Measurements from ENCODE around the gene SLC5A2.
"Not testable (repeated sequence)": the region's sequence is repeated elsewhere in the genome, so short reads cannot be mapped to it uniquely, and the experiment has no call there.

SLC5A2 gene

GRCh38 chr16:31501966-31502348 is 19.0 kb downstream of the SLC5A2 start:
- no peak for DNase-seq

- DNase-seq, result no peak
Observed at GRCh38 chr16:31502981-31503380, 20.1 kb downstream of the SLC5A2 start.

GRCh38 chr16:31503555-31503954 is 20.6 kb downstream of the SLC5A2 start:
- DNase-seq, result not testable (repeated sequence)

GRCh38 chr16:31504159-31504558 is 21.2 kb downstream of the SLC5A2 start:
- DNase-seq, result no peak

- DNase-seq, result no peak
Observed at GRCh38 chr16:31505483-31505882, 22.6 kb downstream of the SLC5A2 start.

- no peak for DNase-seq
Observed at GRCh38 chr16:31507617-31507928, 24.6 kb downstream of the SLC5A2 start.

- DNase-seq, result peak; percentile 95
Observed at GRCh38 chr16:31507929-31508705, 25.2 kb downstream of the SLC5A2 start, which contains the start of gene RUSF1. TSS of gene RUSF1 (minus strand) at chr16:31508391. CDS start at chr16:31508373, 18 bp downstream.

GRCh38 chr16:31508706-31509195 is 25.8 kb downstream of the SLC5A2 start:
- DNase-seq, result no peak

GRCh38 chr16:31513126-31513525 is 30.2 kb downstream of the SLC5A2 start:
- DNase-seq, result no peak

GRCh38 chr16:31513884-31514283 is 31.0 kb downstream of the SLC5A2 start:
- no peak for DNase-seq

- DNase-seq, result no peak
Observed at GRCh38 chr16:31517800-31518402, 35.0 kb downstream of the SLC5A2 start.

GRCh38 chr16:31519759-31520431 is 37.0 kb downstream of the SLC5A2 start:
- DNase-seq, result no peak

- no peak for DNase-seq
Observed at GRCh38 chr16:31521368-31521767, 38.4 kb downstream of the SLC5A2 start.

GRCh38 chr16:31522071-31522470 is 39.1 kb downstream of the SLC5A2 start:
- DNase-seq, result no peak

- DNase-seq, result not testable (repeated sequence)
Observed at GRCh38 chr16:31523768-31524167, 40.8 kb downstream of the SLC5A2 start.

- DNase-seq, result no peak
Observed at GRCh38 chr16:31525113-31525512, 42.2 kb downstream of the SLC5A2 start.

- DNase-seq, result peak; percentile 95
Observed at GRCh38 chr16:31527734-31528274, 44.9 kb downstream of the SLC5A2 start, which contains the start of gene AHSP. TSS of gene AHSP (plus strand) at chr16:31527900. CDS start at chr16:31528140, 240 bp downstream.

- DNase-seq, result no peak
Observed at GRCh38 chr16:31528523-31529107, 45.7 kb downstream of the SLC5A2 start.

GRCh38 chr16:31529108-31529936 is 46.4 kb downstream of the SLC5A2 start:
- DNase-seq, result peak; percentile 53

GRCh38 chr16:31529937-31530312 is 47.0 kb downstream of the SLC5A2 start:
- no peak for DNase-seq

GRCh38 chr16:31530405-31530804 is 47.5 kb downstream of the SLC5A2 start:
- no peak for DNase-seq

- no peak for DNase-seq
Observed at GRCh38 chr16:31531096-31531495, 48.2 kb downstream of the SLC5A2 start.
